Measurements from ENCODE around the gene FGFR3.
"Not testable (repeated sequence)": the region's sequence is repeated elsewhere in the genome, so short reads cannot be mapped to it uniquely, and the experiment has no call there.

FGFR3 gene

DNA sequence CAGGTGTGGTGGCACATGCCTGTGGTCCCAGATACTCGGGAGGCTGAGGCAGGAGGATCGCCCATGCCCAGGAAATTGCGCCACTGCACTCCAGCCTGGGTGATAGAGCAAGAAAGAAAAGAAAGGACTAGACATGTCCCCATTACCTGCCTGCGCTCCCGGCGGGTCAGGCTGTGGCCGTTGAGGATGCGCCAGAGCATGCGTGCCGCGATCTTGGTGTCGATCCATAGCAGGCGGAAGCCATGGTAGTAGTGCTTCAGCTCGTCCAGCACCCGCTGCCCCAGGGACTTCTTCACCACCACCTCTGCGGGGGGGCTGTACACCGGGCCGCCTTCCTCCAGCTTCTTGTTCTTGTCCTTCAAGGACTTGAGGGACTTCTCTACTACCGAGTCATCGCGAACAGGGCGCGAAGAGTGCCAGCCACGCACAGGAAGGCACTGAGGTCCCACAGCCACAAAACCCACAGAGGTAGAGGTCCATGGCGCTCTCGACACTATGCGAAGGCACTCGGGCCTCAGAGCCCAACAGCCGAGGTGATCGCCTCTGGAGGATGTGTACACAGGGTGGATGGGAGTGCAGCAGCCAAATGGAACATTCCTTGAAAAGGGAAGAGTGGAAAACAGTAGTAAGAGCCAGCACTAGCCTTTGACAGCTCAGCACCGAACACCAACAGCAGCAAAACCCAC lies 48.3 kb downstream of the FGFR3 start:
- TF ChIP-seq, protein P1, sequence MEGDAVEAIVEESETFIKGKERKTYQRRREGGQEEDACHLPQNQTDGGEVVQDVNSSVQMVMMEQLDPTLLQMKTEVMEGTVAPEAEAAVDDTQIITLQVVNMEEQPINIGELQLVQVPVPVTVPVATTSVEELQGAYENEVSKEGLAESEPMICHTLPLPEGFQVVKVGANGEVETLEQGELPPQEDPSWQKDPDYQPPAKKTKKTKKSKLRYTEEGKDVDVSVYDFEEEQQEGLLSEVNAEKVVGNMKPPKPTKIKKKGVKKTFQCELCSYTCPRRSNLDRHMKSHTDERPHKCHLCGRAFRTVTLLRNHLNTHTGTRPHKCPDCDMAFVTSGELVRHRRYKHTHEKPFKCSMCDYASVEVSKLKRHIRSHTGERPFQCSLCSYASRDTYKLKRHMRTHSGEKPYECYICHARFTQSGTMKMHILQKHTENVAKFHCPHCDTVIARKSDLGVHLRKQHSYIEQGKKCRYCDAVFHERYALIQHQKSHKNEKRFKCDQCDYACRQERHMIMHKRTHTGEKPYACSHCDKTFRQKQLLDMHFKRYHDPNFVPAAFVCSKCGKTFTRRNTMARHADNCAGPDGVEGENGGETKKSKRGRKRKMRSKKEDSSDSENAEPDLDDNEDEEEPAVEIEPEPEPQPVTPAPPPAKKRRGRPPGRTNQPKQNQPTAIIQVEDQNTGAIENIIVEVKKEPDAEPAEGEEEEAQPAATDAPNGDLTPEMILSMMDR (IDR thresholded peaks at IDR 0.05; ENCODE audit: low read depth, low read length, missing control alignments), result no peak
- no peak overlapping the region for H3K4me3 ChIP-seq (replicated peaks; ENCODE audit: low read depth, low read length)
- no peak for DNase-seq (ENCODE audit: extremely low read depth, low read depth)

DNA sequence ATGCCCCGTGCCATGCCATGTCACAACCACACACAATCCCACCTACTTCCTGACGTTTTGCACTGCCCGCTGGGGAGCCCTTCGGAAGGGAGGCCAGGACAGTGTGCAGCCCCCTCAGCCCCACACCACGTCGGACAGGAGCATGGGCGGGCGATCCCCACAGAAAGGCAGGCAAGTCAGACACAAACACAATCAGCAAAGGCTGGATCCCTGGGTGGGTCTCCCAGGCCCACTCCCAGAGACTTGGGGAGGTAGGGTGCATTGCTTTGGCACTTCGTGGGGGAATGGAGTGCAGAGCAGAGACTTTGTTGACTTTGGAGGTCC lies 48.8 kb downstream of the FGFR3 start:
- TF ChIP-seq, protein P1 (IDR thresholded peaks at IDR 0.05; ENCODE audit: low read depth, low read length, missing control alignments), result no peak
- no peak overlapping the region for H3K4me3 ChIP-seq (replicated peaks; ENCODE audit: low read depth, low read length)
- no peak for DNase-seq (ENCODE audit: extremely low read depth, low read depth)

DNA sequence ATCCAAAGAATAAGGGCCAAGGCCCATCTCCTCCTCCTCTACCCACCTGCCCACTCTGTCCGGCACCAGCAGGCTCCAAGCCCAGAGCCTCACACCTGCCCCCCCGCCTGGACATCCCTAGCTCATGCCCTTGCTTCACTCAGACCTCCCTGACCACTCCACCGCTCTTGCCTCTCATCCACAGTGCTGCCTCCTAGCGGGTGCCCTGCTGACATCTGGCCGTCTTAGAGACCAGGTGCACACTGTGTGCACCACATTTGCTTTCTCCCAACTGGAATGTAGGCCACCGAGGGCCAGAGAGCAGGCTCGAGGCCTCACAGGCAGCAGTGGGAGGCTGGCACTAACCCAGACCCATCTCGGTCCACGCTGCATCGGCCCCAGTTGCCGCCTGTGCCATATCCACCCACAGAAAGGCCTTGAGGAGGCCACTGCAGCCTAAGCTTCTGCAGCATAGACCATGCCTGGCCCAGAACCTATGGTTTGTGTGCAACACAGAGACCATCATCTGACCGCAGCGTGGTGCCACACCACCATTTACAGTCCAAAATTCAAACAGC lies 49.3 kb downstream of the FGFR3 start:
- TF ChIP-seq, protein P1 (IDR thresholded peaks at IDR 0.05; ENCODE audit: low read depth, low read length, missing control alignments), result peak; percentile 2
- DNase-seq (ENCODE audit: extremely low read depth, low read depth), result no peak
- H3K4me3 ChIP-seq (replicated peaks; ENCODE audit: low read depth, low read length), result no peak overlapping the region

DNA sequence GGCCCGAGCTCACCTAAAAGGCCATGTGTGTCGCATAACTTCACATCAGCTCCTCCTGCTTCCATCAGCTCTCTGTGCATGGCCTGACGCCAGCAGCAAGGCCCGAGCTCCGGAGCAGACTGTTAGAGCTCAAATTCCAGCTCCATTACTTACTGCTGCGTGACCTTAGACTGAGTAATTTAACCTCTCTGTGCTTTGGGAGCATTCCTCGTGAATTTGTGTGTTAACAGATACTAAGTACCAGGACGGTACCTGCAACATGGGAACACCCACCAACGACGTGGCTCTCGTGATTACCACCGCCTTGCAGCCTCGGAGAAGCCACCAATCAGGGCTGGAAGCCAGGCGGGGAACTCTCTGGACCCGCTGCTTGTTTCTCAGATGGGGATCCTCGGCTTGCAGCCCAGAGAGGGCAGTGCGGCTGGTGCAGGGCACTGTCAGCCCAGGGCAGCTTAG lies 49.9 kb downstream of the FGFR3 start:
- TF ChIP-seq, protein P1 (IDR thresholded peaks at IDR 0.05; ENCODE audit: low read depth, low read length, missing control alignments), result no peak
- DNase-seq (ENCODE audit: extremely low read depth, low read depth), result peak; percentile 87
- H3K4me3 ChIP-seq (replicated peaks; ENCODE audit: low read depth, low read length), result no peak overlapping the region

DNA sequence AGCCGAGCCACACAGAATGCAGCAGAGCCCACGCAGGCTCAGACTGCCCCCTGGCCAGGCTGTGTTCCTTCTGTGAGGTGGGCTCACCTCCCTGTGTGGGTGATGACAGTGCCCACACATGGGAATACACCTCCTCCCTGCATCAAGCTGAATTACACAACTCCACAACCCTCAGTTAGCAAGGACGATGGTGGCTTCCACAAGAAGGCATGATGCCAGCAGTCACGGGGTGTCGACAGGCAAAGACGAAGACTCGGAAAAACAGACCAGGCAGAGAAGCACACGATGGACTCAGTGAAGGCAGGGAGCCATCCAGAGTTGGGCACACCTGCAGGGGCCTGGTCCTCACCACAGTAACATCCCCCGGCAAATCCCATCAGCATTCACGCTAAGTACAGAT lies 50.8 kb downstream of the FGFR3 start:
- TF ChIP-seq, protein P1 (IDR thresholded peaks at IDR 0.05; ENCODE audit: low read depth, low read length, missing control alignments), result no peak
- no peak overlapping the region for H3K4me3 ChIP-seq (replicated peaks; ENCODE audit: low read depth, low read length)
- no peak for DNase-seq (ENCODE audit: extremely low read depth, low read depth)

DNA sequence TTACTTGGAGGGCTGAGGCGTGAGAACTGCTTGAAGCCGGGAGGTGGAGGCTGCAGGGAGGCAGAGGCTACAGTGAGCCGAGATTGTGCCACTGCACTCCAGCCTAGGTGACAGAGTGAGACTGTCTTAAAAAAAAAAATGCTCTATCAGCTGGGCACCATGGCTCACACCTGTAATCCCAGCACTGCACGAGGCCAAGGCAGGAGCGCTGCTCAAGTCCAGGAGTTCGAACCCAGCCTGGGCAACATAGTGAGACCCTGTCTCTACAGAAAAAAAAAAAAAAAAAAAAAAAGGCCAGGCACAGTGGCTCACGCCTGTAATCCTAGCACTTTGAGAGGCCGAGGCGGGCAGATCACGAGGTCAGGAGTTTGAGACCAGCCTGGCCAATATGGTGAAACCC lies 51.5 kb downstream of the FGFR3 start:
- not testable (repeated sequence) for H3K4me3 ChIP-seq (replicated peaks; ENCODE audit: low read depth, low read length); DNase-seq (ENCODE audit: extremely low read depth, low read depth)

DNA sequence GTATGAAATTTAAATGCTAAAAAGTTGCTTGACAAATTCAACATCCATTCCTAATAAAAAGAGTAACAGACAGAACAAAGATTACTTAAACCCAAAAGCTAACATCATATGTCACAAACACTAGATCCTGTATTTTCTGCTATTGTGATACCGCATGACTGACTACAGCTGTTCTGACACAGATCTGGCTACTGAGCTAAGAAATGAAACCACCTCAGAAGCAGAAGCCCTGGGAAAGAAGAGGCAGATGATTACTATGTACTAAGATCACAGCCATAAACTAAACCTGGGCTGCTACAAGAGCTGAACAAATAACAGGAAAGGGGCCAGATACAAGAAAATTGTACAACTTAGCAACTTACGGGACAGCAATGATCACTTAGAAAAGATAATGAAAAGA lies 53.5 kb downstream of the FGFR3 start:
- H3K4me3 ChIP-seq (replicated peaks; ENCODE audit: low read depth, low read length), result no peak overlapping the region
- TF ChIP-seq, protein P1 (IDR thresholded peaks at IDR 0.05; ENCODE audit: low read depth, low read length, missing control alignments), result no peak
- no peak for DNase-seq (ENCODE audit: extremely low read depth, low read depth)

Data from HFF-Myc (cell line).